Liver (tissue), 9 donors: ENCODE measurements around the gene LMX1B. TPM values are rescaled to one million over a fixed set of nuclear protein-coding genes. Genes with fewer than 3 reads are reported as not detected.

Experiments used
- DNase-seq: peaks from one replicate; pipeline ENCODE4 v3.0.0-alpha.2; 2017; ENCODE audit warnings: low spot score
- H3K27ac ChIP-seq, 2 donors: one replicate each; pipeline ENCODE4 v1.7.0; 2013; ENCODE audit warnings: inconsistent platforms in 2 of 2, low read length in 2 of 2, control low read depth in 1 of 2, low read depth in 1 of 2, mild to moderate bottlenecking in 1 of 2
- H3K27me3 ChIP-seq, 4 donors: one replicate each; pipeline versions ENCODE4 v1.6.1 to v1.7.0; 2013; ENCODE audit warnings: low read length in 3 of 4, inconsistent platforms in 1 of 4, mild to moderate bottlenecking in 1 of 4, moderate library complexity in 1 of 4; ENCODE audit not compliant: control insufficient read depth in 4 of 4, insufficient read depth in 4 of 4
- H3K36me3 ChIP-seq, 4 donors: one replicate each; pipeline versions ENCODE4 v1.6.1 to v1.7.0; 2013; ENCODE audit warnings: low read length in 3 of 4, mild to moderate bottlenecking in 3 of 4, low read depth in 1 of 4, moderate library complexity in 1 of 4; ENCODE audit not compliant: control insufficient read depth in 4 of 4, insufficient read depth in 3 of 4
- H3K4me1 ChIP-seq, 4 donors: one replicate each; pipeline versions ENCODE4 v1.6.1 to v1.7.0; 2013; ENCODE audit warnings: low read length in 3 of 4, mild to moderate bottlenecking in 3 of 4, moderate library complexity in 1 of 4; ENCODE audit not compliant: control insufficient read depth in 4 of 4, insufficient read depth in 4 of 4
- H3K4me3 ChIP-seq, 3 donors: one replicate each; pipeline versions ENCODE4 v1.6.1 to v1.7.0; 2013; ENCODE audit warnings: low read length in 3 of 3, control low read depth in 1 of 3, low read depth in 1 of 3, mild to moderate bottlenecking in 1 of 3
- H3K9ac ChIP-seq, 2 donors: one replicate each; pipeline ENCODE4 v1.7.0; 2013; ENCODE audit warnings: low read length in 2 of 2, mild to moderate bottlenecking in 2 of 2, moderate library complexity in 2 of 2, control low read depth in 1 of 2, low read depth in 1 of 2
- H3K9me3 ChIP-seq, 4 donors: one replicate each; pipeline versions ENCODE4 v1.6.1 to v1.7.0; 2013; ENCODE audit warnings: low read length in 3 of 4; ENCODE audit not compliant: control insufficient read depth in 4 of 4
- EGR1 ChIP-seq, 2 donors: IDR thresholded peaks; 2 replicates each; pipeline ENCODE4 v1.6.1; 2016 to 2018; ENCODE audit warnings: antibody characterized with exemption in 2 of 2, low read depth in 2 of 2
- FOXA2 ChIP-seq: IDR thresholded peaks from 2 replicates; pipeline ENCODE4 v1.6.1; 2016; ENCODE audit warnings: antibody characterized with exemption
- GABPA ChIP-seq, 2 donors: IDR thresholded peaks in 1 of 2; conservative IDR thresholded peaks in 1 of 2; 2 replicates each; pipeline ENCODE4 v1.6.1; 2016; ENCODE audit warnings: antibody characterized with exemption in 2 of 2, mild to moderate bottlenecking in 1 of 2, moderate library complexity in 1 of 2
- HNF4A ChIP-seq, 2 donors: conservative IDR thresholded peaks; 2 replicates each; pipeline ENCODE4 v1.6.1; 2016; ENCODE audit warnings: antibody characterized with exemption in 2 of 2, mild to moderate bottlenecking in 2 of 2
- HNF4G ChIP-seq: IDR thresholded peaks from 2 replicates; pipeline ENCODE4 v1.6.1; 2016; ENCODE audit warnings: antibody characterized with exemption
- JUND ChIP-seq, 2 donors: IDR thresholded peaks; 2 replicates each; pipeline ENCODE4 v1.6.1; 2016; ENCODE audit warnings: antibody characterized with exemption in 2 of 2
- MAX ChIP-seq: IDR thresholded peaks from 2 replicates; pipeline ENCODE4 v1.6.1; 2016; ENCODE audit warnings: antibody characterized with exemption
- NR2F2 ChIP-seq: IDR thresholded peaks from 2 replicates; pipeline ENCODE4 v1.6.1; 2016; ENCODE audit warnings: antibody characterized with exemption
- RAD21 ChIP-seq, 2 donors: IDR thresholded peaks; 2 replicates each; pipeline ENCODE4 v1.6.1; 2016; ENCODE audit warnings: antibody characterized with exemption in 2 of 2, mild to moderate bottlenecking in 2 of 2
- TAF1 ChIP-seq: conservative IDR thresholded peaks from 2 replicates; pipeline ENCODE4 v1.6.1; 2016; ENCODE audit warnings: antibody characterized with exemption, mild to moderate bottlenecking
- YY1 ChIP-seq: IDR thresholded peaks from 2 replicates; pipeline ENCODE4 v1.6.1; 2016; ENCODE audit warnings: antibody characterized with exemption, mild to moderate bottlenecking
- ZBTB33 ChIP-seq: IDR thresholded peaks from 2 replicates; pipeline ENCODE4 v1.6.1; 2016; ENCODE audit warnings: antibody characterized with exemption
- WGBS: extraction: QIAGEN DNeasy Blood & Tissue Kit; methylation state at CpG from one replicate; pipeline ENCODE4 v1.1.7; 2013; 5-methylcytosine and 5-hydroxymethylcytosine counted together
- polyA plus RNA-seq, 2 donors: library from polyadenylated mRNA; stranded (reverse) in 1 of 2; unstranded in 1 of 2; fragments of 200-250 nt in 1 of 2; fragments of >200 nt in 1 of 2; fragmentation: Nextera tagmentation in 1 of 2; extraction: Ambion mirVana in 1 of 2; gene quantifications; one replicate each; pipeline versions ENCODE4 v1.2.1 to v1.2.3, GENCODE V29; 2013 to 2015
- total RNA-seq, 2 donors: library from RNA; depleted of rRNA; stranded (reverse); fragments of >200 nt; gene quantifications; one replicate each; pipeline ENCODE4 v1.2.3, GENCODE V29; 2014
- TF ChIP-seq, protein P1 (sequence below): IDR thresholded peaks from 2 replicates; pipeline ENCODE4 v1.6.1; 2016; ENCODE audit warnings: antibody characterized with exemption, mild to moderate bottlenecking
- TF ChIP-seq, protein P2 (sequence below): IDR thresholded peaks from 2 replicates; pipeline ENCODE4 v1.6.1; 2016; ENCODE audit warnings: antibody characterized with exemption
- TF ChIP-seq, protein P3 (sequence below): fragments of 150-350 bp; IDR thresholded peaks from 2 replicates; pipeline ENCODE4 v1.5.1; 2017; ENCODE audit warnings: improper control_type of control experiment, low read depth, low read length; ENCODE audit not compliant: missing input control
- donor health status: healthy.
- donor health status: healthy.
- donor health status: healthy.
- donor health status: healthy.
- donor health status: healthy.

The LMX1B gene
- total and polyA plus RNA-seq, 4 donors = not detected

DNA sequence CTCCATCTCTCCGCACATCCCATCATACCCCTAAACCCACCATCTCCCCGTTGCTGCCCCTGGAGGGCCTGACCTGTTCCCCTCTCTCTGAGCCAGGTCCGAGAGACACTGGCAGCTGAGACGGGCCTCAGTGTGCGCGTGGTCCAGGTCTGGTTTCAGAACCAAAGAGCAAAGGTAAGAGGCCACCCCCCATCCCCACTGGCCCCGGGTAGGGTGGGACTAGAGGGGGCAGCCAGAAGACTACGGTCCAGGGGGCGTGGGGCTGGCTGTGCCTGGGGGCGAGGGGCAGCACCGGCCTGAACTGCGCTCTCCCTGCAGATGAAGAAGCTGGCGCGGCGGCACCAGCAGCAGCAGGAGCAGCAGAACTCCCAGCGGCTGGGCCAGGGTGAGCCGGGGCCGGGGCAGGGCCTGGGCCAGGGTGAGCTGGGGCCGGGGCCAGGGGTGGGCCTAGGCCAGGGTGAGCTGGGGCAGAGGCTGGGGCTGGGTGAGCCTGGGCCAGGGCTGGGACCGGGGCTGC is 79.8 kb downstream of the LMX1B start:
- no peak overlapping the region for H3K27ac ChIP-seq
- H3K9me3 ChIP-seq = no peaks in the 10 kb centered on the region
- no peak for DNase-seq
- no peak overlapping the region for H3K4me3 ChIP-seq
- no peaks in the 10 kb centered on the region for H3K4me1 ChIP-seq
- 89% methylated on average over 20 of the region's 20 CpGs for WGBS
- peaks cover 0 to 5% (median 2%) of the 10 kb centered on the region in 4 donors for H3K27me3 ChIP-seq
- TF ChIP-seq MAX (no peak), JUND (IDR thresholded peaks at IDR 0.05) (no peak), TAF1 (no peak), FOXA2 (no peak), RAD21 (IDR thresholded peaks at IDR 0.05) (no peak), GABPA (IDR thresholded peaks at IDR 0.05 in 1 of 2, conservative IDR thresholded peaks at IDR 0.05 in 1 of 2) (no peak), NR2F2 (no peak), HNF4G (no peak)
- H3K36me3 ChIP-seq = no peaks in the 10 kb centered on the region
- no peak overlapping the region for H3K9ac ChIP-seq

GRCh38 chr9:126694206-126695081 is 80.7 kb downstream of the LMX1B start:
- no peak overlapping the region for H3K27ac ChIP-seq
- H3K27me3 ChIP-seq = peaks cover 0 to 5% (median under 1%) of the 10 kb centered on the region in 4 donors
- H3K4me3 ChIP-seq = no peak overlapping the region
- no peak for DNase-seq
- WGBS = 76% methylated on average over 11 of the region's 11 CpGs
- TF ChIP-seq JUND (IDR thresholded peaks at IDR 0.05) = no peak
- no peak for TF ChIP-seq EGR1 (IDR thresholded peaks at IDR 0.05; ENCODE audit: low read depth in 2 of 2)
- H3K9ac ChIP-seq = no peak overlapping the region
- no peaks in the 10 kb centered on the region for H3K4me1 ChIP-seq
- H3K9me3 ChIP-seq = no peaks in the 10 kb centered on the region
- no peaks in the 10 kb centered on the region for H3K36me3 ChIP-seq

GRCh38 chr9:126695186-126695585 is 81.5 kb downstream of the LMX1B start:
- DNase-seq = no peak

More at GRCh38 chr9:126695186-126695585, 81.5 kb downstream of the LMX1B start:
- TF ChIP-seq TAF1 (no peak), FOXA2 (no peak), HNF4A (conservative IDR thresholded peaks at IDR 0.05) (no peak), YY1 (no peak), ZBTB33 (no peak)
- TF ChIP-seq, protein P1, sequence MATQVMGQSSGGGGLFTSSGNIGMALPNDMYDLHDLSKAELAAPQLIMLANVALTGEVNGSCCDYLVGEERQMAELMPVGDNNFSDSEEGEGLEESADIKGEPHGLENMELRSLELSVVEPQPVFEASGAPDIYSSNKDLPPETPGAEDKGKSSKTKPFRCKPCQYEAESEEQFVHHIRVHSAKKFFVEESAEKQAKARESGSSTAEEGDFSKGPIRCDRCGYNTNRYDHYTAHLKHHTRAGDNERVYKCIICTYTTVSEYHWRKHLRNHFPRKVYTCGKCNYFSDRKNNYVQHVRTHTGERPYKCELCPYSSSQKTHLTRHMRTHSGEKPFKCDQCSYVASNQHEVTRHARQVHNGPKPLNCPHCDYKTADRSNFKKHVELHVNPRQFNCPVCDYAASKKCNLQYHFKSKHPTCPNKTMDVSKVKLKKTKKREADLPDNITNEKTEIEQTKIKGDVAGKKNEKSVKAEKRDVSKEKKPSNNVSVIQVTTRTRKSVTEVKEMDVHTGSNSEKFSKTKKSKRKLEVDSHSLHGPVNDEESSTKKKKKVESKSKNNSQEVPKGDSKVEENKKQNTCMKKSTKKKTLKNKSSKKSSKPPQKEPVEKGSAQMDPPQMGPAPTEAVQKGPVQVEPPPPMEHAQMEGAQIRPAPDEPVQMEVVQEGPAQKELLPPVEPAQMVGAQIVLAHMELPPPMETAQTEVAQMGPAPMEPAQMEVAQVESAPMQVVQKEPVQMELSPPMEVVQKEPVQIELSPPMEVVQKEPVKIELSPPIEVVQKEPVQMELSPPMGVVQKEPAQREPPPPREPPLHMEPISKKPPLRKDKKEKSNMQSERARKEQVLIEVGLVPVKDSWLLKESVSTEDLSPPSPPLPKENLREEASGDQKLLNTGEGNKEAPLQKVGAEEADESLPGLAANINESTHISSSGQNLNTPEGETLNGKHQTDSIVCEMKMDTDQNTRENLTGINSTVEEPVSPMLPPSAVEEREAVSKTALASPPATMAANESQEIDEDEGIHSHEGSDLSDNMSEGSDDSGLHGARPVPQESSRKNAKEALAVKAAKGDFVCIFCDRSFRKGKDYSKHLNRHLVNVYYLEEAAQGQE = no peak
- TF ChIP-seq, protein P2, sequence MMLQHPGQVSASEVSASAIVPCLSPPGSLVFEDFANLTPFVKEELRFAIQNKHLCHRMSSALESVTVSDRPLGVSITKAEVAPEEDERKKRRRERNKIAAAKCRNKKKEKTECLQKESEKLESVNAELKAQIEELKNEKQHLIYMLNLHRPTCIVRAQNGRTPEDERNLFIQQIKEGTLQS = no peak
- TF ChIP-seq, protein P3, sequence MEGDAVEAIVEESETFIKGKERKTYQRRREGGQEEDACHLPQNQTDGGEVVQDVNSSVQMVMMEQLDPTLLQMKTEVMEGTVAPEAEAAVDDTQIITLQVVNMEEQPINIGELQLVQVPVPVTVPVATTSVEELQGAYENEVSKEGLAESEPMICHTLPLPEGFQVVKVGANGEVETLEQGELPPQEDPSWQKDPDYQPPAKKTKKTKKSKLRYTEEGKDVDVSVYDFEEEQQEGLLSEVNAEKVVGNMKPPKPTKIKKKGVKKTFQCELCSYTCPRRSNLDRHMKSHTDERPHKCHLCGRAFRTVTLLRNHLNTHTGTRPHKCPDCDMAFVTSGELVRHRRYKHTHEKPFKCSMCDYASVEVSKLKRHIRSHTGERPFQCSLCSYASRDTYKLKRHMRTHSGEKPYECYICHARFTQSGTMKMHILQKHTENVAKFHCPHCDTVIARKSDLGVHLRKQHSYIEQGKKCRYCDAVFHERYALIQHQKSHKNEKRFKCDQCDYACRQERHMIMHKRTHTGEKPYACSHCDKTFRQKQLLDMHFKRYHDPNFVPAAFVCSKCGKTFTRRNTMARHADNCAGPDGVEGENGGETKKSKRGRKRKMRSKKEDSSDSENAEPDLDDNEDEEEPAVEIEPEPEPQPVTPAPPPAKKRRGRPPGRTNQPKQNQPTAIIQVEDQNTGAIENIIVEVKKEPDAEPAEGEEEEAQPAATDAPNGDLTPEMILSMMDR = no peak
- no peaks in the 10 kb centered on the region for H3K9me3 ChIP-seq
- no peaks in the 10 kb centered on the region for H3K27me3 ChIP-seq
- H3K4me3 ChIP-seq = no peak overlapping the region
- 78% methylated on average over 14 of the region's 14 CpGs for WGBS
- H3K27ac ChIP-seq = no peak overlapping the region
- no peaks in the 10 kb centered on the region for H3K36me3 ChIP-seq
- no peak overlapping the region for H3K9ac ChIP-seq
- no peaks in the 10 kb centered on the region for H3K4me1 ChIP-seq
